GM19455 (cell line): ENCODE data around the gene TBC1D22A.
"Not testable (repeated sequence)": the region's sequence is repeated elsewhere in the genome, so short reads cannot be mapped to it uniquely, and the experiment has no call there.

Experiments
- ATAC-seq: cut with Tn5 transposase; IDR thresholded peaks from one replicate; pipeline ENCODE4 v1.9.1; 2021; ENCODE audit not compliant: unreplicated experiment

TBC1D22A gene

DNA sequence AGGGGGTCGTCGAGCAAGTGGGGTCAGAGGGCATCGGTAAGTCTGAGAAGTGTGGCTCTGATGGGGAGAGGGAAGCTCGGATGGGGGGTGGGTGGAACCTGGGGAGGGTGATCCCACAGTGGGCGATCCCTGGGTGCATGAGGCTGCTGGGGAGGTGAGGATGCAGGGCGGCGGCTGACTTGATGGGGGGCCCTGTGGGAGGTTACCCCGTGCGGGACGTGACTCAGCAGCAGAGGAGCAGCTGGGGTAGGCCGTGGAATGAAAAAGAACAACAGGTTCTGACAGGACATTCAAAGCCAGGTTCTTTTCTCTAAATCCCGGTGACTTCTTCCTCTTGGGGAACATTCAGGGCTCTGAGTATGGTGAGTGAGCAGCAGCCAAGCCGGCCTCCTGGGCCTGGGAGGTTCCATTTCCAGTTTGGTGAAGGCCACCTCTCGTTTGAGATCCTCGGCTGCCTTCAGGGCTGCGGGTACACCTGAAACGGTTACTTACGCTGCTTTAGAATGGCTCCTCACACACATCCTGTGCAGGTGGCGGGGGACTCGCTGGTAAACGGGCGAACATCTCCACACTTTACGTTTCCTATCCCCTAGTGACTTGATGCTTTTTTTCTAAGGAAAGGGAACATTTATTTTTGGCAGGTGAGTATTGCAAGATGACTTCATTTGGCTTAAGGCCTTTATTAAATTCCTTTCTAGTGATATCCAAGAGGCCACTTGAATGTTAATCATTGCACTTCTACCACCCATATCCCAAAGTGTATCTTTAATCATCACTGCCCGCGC is 278.2 kb downstream of the TBC1D22A start:
- no peak for ATAC-seq

DNA sequence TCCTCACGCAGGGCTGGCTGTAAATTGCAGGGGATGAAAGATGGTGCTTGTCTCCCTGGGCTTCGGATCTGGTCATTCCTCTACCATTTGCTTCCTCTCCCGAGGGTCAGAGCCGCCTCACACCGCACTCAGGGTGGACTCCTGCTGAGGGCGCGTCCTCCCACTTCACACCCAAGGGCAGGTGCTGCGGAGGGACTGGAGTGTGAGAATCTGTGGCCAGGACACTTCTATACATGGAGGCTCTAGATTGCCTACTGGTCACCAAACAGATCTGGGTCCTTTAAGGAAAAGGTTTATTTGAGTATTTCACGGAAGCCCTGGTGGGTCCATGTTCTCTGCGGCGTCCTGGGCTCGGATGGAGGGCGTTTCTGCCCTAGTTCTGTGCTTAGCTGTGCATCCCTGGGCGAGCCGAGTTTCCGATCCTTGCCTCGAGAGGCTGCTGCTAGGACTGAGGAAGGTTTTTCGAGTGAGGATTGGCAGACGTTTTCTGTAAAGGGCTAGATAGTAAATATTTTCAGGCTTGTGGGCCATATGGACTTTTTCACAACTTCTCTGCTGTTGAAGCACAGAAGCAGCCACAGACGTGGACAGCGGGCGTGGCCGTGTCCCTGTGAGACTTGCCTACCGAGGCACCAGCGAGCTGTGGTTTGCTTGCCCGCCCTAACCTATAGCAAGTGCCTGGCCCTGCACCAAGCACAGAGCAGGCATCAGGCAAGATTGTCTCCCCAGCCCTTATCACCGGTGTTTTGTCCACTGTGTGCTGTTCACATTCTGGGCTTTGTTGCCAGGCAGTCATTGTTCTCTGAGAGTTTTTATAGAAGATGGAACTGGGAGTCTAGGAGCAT is 279.0 kb downstream of the TBC1D22A start:
- ATAC-seq: no peak

DNA sequence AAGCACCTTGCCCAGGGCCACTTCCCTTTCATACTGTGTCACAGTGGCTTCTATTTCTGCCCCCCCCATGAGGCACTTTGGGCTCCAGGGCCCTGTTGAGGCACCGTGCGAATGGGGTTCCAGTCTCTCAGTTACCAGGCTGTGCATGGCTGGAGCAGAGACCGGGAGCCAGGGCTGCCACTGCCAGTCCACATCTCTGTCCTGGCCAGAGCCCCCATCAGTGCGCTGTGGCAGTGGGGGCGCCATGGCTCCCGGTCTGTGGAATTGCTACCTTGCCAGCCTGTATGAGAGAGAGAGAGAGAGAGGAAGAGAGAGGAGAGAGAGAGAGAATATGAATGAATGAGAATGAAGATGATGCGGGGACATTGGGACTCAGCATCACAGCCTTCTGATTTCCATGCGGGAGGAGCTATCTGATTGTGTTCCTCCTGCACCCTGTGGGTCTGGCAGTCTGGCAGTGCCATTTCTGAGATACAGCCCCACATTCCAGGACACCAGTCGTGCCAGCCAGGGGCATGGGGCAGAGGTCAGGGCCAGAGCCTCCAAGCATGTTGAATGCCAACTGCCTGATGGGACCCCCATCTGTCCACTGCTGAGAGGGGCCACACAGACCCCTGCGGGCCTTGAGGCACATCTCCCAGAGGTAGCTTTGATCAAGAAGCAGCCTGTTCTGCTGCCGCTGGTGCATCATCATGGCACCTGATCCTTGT is 279.8 kb downstream of the TBC1D22A start:
- ATAC-seq: no peak

DNA sequence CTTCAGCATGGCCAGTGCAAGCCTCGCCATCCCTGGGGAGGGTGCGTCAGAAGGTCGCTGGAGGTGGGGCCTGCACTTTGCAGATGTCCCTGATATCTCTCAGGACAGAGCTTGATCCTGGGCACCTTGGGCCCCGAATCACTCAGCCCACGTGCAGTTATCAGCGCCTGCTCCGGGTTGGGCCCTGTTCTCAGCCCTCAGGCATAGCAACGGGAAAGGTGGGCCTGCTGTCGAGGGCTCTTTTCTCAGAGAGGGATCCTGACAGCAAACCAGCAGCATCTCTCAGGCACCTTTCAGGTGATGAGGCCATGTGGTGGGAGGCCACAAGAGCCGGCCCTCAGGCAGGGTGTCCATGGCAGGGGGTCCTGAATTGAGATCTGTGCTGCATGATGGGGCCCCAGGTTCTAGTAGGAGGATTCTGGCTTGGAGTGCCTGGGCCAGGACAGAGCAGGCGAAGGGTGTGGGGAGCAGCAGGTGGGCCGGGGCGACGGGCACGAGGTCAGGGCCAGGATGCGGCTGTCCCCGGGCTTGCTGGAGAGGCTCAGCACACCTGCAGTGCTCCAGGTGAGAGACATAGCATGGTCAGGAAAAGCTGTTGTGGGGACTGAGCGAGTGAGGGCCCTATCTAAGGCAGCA is 280.5 kb downstream of the TBC1D22A start:
- ATAC-seq: no peak

DNA sequence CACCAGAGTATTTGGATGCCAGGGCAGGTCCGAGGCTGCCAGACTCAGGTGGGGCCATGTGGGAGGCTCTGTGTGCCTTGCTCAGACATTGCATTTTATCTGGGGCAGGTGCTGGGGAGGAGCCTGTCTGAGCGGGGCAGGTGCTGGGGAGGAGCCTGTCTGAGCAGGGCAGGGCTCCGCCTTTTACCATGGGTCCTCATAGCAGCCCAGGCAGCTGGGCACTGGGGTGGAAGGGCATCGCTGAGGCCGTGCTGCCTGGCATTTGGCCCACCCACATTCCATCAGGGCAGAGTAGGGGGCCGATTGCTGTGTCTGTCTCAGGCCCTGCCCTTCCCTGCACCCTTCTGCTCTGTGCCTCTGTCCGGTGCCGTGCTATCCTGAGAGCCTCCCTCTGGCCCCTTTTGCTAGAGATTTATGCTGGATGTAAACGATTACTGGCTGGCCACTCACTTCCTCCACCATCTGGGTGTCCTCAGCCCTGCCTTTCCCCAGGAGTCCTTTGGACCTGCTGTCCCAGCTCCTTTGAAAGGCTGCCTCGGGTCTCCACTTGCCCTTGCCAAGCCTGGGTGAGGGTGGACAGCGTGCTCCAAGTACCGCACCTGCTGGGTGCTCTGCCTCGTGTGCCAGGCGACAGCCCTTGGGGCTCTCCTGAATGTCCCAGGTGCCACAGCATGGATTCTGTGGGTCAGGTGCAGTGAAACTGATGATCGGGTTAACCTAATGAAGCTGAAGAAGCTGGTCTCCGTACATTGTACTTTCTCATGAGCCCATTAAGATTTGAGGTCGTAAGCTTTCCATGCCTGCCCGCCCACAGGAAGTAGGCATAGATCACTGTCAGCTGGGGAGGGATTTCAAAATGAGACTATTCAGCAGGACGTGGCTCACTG is 281.6 kb downstream of the TBC1D22A start:
- ATAC-seq: no peak

DNA sequence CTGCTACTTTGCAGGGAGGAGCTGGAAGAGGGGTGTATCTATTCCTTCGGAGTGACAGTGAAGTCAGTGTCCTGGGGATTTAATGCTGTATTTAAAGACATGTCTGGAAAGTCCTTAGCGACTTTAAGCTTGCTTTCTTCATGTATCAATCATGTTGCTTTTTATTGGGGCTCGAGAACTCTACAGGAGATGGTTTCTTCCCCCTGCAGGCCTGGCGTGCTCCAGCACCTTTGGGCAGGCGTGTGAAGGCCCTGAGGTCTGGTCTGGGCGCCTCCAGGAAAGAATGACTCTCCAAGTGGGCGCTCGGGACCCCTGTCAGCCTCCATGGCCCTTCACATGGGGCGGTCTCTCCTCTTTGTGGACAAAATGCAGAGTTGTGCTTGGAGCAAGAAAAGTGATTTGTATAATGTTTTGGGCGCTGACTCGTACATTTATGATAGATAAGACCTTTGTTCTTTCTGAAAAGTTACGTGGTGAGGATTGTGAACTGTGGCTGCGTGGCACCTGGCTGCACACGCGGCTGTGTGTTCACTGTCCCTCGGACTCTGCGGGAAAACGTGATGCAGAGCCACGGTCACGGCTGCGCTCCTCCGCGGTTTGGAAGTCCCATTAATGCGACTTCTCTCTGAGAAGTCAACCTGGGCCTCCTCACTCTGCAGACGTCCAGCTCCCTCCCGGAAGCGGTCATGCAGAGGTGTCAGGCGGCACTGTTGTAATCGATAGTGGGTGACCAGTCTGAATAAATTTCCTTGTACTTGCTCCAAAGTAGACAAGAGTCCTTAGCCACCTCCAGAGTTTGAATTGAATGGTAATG is 282.5 kb downstream of the TBC1D22A start:
- ATAC-seq: no peak

DNA sequence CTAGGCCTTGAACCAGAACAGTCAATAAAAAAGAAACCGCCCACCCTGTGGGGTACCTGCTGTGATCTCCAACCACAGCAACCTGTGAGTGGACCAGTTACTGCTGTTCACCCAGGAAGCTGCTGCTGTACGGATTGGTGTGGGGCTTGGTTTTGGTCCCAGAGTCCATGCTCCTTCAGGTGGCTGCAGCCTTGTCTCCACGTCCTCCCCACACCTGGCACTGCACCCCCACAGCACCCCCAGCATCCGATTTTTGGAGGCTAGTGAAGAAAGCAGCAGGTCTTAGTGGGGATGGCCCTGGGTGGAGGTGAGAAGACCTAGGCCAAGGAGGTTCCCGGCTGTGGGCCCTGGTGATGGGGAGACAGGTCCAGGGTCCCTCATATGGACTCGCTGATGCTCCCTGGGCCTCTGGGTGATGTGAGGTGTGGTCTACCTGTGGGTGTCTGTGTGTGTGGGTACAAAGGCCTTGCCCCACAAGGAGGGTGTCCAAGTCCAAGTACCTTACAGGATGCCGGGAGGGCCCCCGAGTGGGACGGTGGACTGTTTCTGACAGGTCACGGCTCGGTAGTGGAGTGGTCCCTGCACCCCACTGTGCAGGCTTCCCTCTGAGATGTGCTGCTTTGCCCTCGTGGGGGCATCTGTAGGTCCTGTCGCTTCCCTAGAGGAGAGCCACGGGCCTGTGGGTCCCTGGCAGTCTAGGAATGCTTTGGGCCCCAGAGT is 283.4 kb downstream of the TBC1D22A start:
- ATAC-seq: no peak

DNA sequence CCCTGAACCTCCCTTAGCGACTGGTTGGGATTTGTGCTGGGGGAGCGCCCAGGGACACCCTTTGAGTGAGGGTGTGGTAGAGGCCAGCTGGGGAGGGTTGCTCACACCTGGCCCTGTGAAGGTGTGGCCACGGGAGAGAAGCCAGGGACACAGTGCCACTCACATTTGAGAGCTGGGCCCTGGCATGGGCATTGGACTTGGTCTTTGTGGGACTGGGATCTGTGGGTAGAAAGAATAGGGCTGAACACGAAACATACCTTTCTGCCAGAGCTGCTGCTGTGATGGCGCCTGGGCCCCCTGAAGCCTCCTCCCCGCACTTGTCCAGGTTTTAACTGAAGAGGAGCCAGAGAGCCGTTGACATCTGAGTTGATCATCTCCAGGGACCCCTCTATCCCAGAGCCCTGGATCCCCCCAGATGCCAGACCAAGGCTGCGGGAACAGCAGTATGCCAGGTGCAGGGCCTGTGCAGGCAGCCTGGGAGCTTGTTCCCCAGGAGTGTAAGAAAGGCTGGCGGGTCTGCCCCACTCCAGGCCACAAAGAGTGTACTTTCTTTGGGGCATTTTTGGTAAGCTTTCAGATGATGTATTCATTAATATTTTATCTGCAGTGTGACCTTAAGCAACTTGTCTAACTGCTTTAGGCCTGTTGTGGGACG is 284.1 kb downstream of the TBC1D22A start:
- ATAC-seq: no peak

DNA sequence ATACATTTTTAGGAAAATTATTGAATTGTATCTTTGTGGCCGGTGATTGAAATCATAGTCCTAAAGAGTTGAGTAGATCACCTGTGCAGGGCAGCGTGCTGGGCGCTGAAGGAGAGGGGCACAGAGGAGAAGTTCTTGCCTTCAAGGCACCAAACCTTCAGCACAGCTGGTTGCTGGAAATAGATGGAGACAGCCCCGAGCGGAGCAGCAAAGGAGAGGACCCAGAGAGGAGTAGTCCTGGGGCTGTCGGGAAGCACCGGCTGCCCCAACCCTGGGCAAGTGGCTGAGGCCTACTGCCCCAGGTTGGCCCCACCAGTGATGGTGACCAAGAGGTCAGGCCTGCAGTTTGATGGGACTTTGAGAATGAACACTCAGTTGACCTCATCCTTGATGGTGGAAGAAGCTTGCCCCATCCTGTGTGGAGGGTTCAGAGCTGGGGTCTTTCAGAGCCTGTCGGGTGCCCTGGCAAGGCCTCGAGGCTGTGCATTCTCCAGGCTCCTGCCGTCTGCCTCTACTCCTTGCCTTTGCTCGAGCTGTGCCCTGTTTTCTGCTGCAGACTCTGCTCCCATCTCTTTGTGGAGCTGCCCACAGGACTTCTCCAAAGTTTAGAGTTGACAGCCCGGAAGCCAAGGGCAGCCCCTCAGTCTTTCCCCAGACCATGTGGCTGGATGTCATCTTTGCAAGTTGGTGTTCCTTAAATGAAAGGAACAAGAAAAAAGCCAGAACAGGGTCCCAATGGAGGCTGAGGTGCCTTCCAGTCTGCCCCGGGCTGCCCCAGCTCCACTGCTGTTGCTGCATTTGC is 285.1 kb downstream of the TBC1D22A start:
- ATAC-seq: no peak

DNA sequence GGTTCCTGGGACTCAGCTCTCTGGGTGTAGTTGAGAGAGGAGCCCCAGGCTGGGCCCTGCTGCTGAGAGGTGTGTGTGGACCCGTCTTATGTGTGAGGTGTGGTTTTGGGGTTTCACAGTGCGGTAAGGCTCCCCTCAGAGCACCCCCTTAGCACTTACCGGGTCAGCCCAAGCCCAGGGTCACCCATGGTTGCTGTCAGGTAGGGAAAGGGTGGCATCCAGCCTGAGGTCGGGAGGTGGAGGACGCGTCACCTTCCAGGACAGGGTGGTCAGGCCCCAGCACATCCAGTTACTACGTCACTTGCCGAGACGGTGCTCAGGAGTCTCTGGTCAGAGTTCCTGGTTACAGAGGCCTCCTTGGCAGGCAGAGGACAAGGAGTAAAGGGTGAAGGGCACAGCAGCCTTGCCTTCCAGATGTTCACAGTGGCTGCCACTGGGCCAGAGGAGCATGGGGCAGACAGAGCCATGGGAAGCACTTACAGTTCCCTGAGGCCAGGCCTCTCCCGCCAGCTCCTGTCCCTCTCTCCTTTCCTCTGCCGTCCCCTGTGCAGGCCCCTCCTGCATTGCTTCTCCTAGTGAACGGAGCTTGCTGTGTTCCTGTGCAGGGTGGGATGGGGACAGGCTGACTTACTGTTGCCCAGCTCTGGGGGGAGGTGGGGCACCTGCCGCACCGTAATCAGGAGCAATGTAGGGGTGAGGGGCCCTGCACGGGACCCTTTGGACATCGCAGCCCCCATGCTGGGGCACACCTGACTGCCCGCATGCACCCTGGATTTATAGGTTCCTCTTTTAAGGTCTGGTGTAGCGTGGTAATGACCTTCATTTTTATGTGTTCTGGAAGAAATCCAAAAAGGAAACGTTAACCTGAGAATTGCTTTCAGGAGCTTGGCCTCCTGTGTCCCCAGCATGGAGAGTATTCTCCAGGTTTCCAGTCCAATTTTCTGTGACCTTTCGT is 285.9 kb downstream of the TBC1D22A start:
- no peak for ATAC-seq

DNA sequence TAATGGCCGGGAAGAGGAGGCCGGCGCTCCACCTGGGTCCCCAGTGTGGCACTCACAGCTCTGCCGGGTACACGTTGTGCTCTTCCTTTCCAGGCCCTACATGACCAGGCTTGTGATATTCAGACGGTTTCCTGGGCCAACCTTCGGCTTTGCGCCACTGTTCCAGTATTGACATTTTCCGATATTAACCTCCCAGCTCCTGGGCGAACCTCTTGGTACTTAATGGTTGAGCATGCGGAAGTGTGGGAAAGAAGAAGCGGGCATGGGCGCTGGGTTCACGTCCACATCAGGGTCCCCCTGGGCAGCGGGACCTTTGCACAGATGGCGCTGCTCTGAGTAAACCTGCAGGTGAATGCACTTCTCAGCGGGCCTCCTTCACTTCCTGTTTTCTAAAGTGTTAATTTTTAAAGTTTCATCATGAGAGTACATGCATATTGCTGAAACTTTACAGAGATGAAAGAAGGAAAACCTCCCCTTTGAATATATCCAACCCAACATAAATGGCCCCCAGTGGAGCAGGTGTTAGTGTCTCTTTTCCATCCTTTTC is 286.7 kb downstream of the TBC1D22A start:
- ATAC-seq: no peak

DNA sequence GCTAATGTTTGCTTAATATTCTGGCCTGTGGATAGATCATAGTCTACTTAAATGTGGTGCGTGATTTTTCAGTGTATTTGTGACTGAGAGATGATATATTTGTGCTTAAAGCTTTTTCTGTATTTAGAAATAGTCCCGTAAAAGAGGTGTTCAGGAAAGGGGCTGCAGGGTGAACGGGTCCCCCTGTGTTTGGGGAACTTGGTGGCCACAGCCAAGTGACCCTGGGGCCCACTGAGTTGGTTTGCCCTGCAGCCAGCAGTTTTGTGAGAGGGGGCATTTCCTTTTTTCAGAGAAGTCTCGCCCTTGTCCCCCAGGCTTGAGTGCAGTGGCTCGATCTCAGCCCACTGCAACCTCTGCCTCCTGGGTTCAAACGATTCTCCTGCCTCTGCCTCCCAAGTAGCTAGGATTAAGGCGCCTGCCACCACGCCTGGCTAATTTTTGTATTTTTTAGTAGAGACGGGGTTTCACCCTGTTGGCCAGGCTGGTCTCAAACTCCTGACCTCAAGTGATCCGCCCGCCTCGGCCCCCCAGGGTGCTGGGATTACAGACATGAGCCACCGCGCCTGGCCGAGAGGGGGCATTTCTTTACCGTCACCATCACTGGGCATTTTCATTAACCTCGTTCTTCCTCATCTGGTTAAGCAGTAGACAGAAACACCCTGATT is 287.4 kb downstream of the TBC1D22A start:
- ATAC-seq: not testable (repeated sequence)

DNA sequence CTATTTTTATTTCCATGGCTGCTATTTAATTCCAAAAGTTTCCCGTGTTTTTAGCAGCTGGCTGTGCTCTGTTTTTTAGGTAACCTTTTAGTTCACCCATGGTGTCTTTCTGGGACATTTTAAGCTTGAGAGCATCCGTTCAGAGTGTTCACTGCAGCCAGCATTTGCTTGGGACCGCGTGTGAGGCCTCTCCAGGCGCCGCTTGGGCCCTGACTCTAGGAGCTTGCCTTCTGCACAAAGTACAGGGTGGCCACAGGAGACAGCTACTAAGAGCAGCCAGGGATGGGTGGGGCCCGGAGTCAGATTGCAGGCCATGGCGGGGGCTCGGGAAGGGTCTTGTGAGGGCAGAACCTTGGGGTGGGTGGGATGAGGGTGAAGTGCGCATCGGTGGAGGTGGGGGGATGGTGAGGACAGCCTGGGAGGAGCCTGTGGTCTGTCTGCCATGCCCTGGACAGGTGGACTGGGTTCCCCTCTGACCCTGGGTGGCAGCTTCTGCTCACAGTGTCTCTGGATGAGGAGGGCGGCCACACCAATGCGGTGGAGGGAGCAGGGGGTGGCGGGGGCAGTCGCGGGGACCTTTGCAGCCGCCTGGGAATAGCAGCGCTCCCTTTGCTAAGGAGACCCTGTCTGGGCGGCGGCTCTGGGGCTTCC is 288.1 kb downstream of the TBC1D22A start:
- ATAC-seq: no peak

DNA sequence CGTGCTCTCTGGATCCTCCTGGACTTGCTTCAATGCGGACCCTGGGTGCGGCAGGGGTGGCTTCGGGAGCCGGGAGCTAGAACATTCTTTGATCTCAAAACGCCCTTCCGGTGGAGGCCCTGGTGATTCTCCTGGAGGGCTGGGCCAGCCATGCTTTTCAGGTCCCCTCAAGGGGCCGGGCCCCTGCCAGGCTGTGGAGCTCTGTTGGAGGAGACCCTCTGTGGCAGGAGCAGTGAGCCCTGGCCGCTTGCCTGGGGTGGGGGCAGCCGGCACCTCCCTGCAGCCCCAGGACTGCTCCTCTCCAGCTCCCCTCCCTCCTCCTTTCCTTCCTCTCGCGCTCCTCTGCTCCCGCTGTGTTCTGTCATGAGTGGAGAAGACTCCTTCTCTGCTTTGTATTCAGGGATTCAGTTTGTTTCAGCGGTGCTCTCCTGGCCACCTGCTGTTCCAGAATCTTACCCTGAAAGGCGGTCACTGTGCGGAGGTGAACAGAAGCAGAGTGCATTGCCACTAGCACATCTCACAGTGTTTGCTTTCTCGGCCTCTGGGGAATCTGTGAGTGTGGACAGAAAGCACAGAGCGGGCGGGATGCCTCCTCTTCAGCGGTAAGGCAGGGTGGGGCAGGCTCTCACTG is 289.1 kb downstream of the TBC1D22A start:
- no peak for ATAC-seq
